DMS114 treated with DMSO at 0.1 percent for 48 hours (cell line): ENCODE measurements around the gene CDH23.

Experiments used
- DNase-seq: peaks from one replicate; lab custom pipeline; 2025; ENCODE audit not compliant: unreplicated experiment; lab: John Stamatoyannopoulos, UW

CDH23 gene

DNA sequence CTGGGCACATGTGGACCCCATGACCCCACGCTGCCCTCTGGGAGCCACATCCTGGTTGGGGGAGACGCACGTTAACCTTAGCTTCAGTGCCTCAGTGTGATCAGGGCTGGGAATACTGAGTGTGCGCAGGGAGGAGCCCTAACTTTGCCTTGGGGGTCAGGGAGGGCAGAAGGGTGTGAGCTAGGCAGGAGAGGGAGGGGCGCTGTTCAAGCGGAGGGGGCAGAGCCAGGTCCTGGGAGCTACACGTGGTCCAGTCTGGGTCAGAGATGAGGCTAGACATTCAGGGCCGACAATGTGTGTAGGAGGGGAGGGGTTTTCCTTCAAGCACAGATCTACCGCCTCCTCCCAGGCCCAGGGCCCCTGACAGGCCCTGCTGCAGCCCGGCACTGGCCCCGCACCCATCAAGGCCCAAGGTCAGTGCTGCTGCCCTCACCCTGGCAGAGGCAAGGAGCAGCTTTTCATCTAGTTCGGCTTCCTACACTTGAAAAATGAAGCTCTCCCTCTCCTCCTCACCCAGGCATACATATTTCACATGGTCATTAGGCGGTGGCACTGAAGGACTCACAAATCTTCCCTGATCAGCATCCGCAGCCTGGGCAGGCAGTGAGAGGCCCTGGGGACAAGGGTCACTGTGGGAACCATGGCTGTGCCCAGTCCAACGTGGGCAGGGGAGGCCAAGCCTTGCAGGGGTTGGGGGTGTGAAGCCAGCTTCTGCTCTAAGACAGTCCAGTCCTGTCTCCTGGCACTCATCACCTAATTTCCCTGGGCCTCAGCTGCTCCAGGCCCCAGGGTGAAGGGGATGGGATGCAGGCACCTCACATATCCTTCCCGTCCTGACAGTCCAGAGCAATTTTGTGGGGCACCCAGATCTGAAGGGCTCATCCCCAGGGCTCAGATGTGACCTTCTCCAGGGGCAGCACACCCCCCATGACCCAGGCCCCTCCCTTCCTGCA is 275.6 kb downstream of the CDH23 start:
- no peak for DNase-seq

DNA sequence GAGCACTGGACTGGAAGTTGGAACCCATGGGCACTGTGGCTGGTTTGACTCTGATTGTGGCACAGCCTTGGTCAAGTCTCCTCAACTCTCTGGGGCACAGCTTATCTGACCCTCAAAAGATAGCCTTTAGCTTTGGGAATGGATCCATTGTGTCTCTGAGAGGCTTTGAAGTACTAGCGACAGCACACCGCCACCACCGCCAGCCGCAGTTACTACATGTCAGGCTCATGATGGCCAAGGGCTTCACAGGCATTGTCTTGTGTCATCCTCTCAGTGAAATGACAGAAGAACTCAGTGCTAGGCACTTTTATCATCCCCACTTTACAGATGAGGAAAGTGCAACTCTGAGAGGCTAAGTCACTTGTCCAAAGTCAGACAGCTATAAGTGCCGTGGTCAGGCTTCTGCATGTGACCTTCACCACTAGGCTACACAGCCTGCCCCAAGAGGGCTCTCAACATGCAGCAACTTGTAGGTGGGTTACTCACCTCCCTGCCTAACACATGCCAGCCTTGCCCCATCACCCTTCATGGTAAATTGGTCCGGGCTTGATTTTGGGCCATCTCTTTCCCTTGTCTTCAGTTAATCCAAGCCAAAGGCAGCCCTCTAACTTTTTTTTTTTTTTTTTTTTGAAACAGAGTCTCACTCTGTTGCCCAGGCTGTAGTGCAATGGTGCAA is 278.7 kb downstream of the CDH23 start:
- no peak for DNase-seq

DNA sequence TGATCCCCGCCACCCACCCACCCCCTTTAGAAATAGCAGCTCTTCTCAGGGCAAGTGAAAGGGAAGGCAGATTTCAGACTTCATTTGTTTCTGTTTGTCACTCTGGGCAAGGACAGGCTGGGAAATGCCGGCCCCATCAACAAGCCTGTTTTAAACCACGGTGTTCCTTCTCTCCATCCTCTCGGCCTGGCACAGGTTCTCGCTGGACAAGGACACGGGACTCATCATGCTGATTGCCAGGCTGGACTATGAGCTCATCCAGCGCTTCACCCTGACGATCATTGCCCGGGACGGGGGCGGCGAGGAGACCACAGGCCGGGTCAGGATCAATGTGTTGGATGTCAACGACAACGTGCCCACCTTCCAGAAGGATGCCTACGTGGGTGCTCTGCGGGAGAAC is 280.5 kb downstream of the CDH23 start:
- no peak for DNase-seq

DNA sequence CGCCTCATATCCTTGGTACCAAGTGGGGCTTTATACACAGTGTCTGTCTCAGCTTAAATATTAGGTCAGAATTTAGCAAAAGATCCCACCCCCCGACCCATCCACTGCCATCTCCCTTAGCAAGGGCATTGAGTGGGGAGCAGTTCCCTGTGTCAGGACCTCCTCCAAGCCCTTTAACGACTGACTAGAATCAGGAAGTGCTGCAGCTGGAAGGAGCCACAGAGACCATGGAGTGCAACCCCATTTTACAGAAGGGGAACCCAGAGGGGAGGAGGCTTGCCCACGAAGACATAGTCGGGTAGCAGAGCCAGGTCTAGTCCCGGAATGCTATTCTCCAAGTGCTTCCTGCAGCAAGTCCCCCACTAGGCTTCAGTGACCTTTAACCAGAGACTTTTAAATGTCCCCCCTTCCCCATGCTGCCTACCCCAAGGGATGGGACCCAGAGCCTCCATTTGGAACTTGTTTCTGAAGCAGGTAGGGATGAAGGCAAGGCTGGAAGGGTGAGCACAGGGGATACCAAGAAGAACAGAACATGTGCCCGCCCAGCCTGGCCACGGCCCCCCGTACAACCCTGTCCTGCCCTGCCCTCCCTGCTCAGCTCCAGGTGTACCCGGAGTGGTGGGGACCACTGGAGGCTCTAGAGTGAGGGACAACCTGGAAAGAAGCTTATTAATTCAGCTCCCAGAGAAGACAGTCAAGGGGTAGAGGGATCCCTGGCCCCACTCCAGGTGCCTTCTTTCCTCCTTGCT is 281.5 kb downstream of the CDH23 start:
- no peak for DNase-seq

DNA sequence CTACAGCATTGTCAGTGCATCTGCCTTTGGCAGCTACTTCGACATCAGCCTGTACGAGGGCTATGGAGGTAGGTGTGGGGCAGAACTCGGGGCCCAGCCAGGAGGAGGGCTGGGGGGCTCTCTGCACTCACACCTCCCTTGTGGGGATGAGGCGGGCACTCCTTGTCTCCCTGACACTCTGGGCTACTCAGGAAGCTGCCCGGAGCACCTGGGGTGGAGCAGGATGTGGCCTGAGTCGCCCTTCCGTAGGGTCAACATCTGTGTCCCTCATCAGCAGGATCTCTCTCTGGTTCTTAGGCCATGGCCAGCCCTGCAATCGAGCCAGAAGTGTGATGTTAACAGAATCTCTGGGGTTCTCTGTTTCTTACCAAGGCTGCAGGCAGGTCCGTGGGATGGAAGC is 282.7 kb downstream of the CDH23 start:
- DNase-seq: no peak

DNA sequence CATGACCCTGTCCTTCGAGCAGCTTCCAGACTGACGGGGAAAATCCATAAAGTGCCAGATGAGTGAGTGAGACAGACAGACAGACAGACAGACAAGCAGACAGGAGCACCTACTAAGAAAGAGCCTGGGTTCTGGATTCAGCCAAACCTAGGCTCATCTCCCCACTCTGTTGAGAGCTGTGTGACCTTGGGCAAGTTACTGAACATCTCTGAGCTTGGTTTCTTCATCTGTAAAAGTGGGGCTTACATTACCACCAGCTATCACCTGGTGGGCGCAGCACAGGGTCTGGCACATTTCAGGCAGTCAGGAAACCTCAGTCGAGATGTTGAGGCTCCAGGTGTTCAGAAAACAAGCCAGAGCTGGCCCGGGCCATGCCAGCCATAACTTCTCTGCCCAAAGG is 285.3 kb downstream of the CDH23 start:
- no peak for DNase-seq

DNA sequence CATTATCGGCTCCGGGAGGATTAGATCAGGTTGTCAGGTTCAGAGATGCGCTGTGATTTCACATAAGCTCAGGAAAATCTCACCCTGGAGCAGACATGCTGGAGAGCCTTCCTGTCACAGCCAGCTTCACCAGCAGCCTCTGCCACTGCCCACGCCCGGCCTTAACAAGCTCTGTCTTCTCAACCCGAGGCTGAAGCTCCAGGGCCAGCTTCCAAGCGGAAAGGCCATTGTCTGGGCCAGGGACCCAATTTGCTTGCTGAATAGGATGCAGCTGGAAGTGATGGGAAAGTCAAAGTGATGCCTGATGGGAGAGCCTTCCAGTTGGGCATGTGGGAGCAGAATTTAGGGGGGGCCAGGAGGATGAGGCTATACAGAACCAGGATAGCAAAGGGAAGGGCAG is 286.6 kb downstream of the CDH23 start:
- no peak for DNase-seq

DNA sequence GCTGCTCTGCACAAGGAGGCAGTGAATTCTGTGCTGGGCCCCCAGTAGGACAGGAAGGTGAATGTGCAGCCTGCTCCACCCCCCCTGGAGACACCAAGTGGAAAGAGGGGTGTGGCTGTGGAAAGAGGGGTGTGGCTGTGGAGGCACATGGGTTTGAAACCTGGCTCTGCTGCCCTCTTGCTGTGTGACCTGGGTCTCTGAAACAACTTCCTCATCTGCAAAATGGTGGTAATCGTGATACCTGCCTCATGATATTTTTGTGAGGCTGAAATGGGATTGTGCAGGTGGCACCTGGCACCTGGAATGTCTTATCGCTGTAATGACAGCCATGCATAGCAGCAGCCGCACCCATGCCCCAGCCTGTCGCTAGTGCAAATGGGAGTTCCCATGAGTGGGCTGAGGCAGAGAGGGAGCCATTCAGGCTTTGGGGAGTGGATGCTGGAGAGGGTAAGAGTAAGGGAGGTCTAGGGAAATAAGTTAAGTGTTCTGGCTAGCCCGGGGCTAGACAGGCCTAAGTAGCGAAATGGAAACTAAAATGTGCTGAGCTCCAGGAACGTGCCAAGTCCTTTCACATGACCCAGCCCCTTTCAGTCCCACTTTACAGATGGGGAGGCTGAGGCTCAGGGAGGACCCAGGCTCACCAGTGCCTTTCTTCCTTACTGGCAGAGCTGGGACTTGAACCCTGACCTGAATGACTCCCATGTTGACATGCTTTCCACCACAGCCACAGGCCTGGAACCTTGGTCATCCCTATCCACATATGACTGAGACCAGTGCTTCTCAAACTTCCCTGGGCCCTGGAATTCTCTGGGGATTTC is 287.8 kb downstream of the CDH23 start:
- no peak for DNase-seq

DNA sequence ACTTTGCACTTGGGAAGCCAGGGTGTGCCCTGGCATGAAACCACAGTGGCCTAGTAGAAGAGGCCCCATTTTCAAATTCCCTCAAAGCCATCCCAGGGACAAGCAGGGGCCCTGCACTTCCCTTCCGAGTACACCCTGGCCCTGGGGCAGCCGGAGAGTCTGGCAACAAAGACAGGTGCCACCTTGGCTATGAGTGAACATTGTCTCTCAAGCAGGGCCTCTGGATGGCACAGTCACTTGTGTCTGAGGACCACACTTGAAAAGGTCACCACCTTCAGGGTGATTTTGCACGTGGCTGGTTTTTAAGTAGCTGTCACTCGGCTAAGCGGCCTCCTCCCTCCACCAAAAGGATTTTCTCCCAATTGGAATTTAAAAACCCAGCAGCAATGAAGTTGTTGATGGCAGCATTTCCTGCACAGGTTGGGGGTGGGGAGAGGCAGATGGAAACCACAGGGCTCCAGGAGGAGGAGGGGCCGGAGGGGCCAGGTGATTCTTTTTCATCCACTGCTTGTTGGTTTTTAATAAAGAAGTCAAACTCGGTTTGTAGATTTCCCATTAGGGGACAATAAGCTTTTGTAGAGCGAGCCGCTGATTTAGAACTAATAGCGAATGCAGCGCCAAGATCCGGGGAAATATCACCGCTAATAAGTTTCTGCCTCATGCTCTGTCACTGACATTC is 289.0 kb downstream of the CDH23 start:
- no peak for DNase-seq

DNA sequence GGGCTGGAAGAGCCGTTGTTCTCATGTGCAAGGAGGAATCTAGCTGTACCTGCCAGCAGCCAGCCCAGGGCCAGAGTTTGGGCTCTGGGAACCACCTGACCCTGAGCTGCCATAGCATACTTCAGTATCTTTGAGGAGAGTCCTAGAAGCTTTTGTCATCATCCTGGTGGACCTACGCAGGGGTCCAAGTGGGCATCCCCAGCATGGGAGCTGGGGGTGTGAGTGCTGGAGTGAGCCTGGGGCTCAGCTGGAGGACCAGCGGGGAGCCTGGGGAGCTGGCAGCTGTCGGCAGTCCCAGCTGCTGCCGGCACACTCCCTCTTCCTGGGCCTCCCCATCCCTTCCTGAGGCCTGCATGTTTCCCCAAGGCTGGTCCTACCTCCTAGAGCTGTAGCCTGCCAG is 290.4 kb downstream of the CDH23 start:
- DNase-seq: no peak

DNA sequence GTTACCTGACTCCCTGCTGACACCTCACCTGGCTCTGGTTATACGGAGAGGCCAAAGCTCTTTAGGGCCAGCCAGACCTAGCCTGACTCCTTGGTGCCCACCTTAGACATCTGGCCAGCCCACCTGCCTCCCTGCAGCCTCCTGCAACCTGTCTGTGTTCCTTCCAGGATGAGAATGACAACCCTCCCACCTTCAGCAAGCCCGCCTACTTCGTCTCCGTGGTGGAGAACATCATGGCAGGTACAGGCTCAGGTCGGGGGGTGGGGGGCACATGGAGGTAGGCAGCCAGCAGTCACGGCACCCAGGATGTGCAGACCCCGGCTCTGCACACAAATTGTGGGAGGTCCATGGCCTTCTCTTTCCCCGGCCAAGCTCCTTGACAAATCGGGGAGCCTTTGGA is 290.8 kb downstream of the CDH23 start:
- no peak for DNase-seq

DNA sequence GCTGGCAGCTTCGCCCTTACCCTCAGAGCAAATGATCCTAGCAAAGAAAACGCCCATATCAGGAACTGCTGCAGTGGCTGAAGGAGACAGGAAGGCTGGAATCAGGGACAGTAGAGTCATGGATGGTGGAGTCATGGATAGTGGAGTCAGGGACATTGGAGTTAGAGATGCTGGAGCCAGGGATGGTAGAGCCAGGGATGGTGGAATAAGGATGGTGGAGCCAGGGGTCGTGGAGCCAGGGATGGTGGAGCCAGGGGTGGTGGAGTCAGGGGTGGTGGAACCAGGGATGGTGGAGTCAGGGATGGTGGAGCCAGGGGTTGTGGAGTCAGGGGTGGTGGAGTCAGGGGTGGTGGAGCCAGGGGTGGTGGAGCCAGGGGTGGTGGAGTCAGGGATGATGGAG is 291.5 kb downstream of the CDH23 start:
- no peak for DNase-seq

DNA sequence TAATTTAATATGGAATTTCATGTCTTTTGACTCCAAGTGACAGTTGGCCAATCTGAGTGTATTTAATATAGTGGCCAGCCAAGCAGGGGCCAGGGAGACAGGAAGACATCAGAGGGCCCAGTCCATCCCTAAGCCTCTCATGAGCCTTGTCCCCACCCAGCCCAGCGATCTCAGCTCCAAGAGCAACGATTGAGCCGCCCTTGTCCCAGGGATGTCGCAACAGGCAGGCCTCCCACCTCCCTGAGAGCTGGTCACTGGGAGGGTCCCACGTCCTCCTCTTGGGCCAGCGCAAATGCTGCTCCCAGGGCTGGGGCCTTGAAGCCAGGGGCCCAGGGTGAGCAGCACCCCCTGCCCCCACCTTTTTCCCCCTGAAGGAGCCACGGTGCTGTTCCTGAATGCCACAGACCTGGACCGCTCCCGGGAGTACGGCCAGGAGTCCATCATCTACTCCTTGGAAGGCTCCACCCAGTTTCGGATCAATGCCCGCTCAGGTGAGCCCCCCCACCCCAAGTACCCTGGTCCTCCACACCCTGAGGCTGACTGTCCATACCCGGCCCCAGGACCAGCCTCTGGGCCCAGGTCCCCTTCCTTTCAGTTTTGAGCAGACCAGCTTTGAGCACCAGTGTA is 293.5 kb downstream of the CDH23 start:
- no peak for DNase-seq

DNA sequence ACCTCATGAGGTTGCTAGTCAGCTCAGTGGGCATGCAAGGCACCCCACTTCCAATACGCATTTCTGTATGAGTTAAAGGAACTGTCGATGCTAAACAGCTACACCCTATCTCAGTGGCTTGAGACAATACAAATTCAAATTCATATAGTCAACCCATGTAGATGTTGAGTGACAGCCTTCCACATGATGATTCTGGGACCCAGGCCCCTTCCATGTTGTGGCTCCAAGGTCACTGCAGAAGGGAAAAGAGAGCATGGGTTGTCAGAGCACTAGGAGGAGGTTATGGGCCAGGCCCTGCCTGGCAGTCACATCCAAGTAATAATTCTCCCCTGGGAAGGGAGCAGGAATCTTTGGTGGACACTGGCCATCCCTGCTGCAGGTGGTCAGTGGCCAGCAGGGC is 294.7 kb downstream of the CDH23 start:
- DNase-seq: no peak

DNA sequence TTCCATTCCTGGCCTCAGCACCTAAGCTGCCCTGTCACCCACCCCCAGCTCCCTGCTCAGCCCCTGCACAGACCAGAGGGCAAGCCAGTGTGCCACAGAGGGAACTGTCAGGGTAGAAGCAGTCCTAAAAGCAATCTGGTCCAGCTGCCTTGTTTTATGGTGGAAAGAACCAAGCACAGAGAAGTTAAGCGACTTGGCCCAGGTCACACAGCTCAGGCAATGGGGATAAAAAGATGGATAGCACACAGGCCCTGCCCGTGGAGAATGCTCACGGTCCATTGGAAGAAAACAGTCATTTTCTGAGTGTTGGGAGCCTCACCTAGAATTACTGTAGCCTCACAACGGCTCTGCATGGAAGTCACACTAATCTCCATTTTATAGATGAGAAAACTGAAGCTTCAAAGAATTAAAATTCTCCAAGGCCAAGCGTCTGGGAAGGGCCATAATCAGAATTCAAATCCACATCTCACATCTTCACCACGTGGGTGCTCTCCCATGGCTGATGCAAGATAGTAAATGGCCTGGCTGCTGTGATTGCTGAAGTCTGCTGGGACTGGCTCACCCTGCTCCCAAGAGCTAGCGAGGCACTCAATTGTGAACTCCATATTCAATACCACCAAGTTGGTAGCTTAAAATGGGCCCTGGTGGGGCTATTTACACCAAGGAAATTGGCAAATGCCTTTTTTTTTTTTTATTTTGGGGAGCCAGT is 296.0 kb downstream of the CDH23 start:
- no peak for DNase-seq

DNA sequence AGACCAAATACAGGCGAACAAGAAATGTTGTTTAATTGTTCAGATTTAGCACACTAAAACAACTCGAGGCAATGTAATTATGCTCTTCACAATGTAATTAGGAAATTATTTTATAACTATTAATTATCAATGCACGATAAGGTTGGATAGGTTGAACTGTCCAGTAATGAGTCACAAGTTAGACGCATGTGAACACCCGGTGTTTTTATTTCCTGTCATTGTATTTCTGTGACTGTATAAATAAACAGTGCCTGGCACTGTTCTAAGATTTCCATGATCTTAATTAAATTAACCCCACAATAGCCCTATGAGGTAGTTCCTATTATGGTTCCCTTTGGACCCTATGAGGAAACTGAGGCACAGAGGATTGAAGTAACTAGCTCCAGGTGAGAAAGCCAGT is 296.7 kb downstream of the CDH23 start:
- no peak for DNase-seq

DNA sequence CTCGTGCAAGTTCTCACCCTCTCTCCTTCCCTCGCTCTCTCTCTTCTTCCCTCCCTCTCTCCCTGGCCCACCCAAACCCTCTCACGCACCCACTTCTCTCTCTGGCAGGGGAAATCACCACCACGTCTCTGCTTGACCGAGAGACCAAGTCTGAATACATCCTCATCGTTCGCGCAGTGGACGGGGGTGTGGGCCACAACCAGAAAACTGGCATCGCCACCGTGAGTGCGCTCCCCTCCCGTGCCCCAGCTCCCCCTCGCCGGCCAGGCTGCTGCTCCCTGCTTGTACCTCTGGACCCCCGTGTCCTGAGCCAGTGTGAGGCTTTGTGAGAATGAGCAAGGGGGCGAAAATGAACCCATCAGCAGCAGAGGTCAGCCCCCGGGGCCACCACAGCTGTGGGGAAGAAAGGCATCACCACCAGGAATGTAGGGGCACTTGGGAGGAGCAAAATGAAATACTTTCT is 297.4 kb downstream of the CDH23 start:
- DNase-seq: no peak

DNA sequence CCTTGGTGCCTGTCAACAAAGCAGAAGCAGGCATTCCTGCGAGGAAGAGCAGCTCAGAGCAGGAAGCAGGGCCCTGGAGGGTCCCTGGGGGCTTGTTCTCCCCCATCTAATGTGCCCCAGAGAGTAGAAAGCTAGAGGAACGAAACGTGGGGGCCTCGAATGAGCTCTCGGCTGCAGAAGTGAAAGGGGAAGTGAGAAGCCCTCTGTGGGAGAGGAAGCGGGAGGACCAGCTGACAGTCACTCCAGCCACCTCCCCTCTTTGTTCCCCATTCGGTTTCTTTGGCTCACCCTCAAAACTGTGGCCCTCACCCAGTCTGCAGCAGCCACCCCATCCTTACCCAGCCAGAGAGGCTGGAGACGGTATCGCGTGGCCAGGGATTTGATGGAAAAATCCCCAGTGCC is 297.8 kb downstream of the CDH23 start:
- no peak for DNase-seq
